ENCODE results near the gene NDUFA9. TPM values are rescaled to one million over a fixed set of nuclear protein-coding genes. Genes with fewer than 3 reads are reported as not detected.

NDUFA9 gene
- total RNA-seq, 2 experiments from 2014 or later, result 77.2 to 79.2 TPM

DNA sequence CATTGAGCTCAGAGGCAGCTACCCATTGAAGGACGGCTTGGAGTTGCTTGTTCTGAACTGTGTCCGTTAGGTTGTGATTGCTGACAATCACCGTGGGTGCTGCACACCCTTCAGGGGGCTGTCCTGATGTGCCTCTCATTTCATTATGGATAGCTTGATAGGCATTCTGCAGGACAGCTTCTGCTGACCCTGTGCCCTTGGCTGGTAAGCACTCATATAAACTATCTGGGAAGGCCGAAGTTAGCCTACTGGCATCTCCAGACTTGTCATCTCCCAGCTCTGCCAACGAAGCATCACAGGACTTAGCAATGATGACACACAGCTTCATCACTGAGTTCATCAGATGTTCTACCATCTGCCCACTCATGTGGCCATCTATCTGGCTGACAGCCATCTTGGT is 22.4 kb upstream of the NDUFA9 start:
- no peaks in the 10 kb centered on the region for H3K36me3 ChIP-seq (ENCODE audit: insufficient read depth, low read length)
- ChIA-PET POLR2A (interaction anchor here (1.4 kb wide), 1 partner anchor 19 kb away, joined by 3 read pairs; no protein-coding TSS in a partner anchor), CTCF (no interaction called here)
- H3K4me3 ChIP-seq (ENCODE audit: low read length), result no peak overlapping the region
- Mint-ChIP-seq H3K4me1 (ENCODE audit: low read depth) (no peaks in the 10 kb centered on the region), H3K27me3 (peaks cover 21% of the 10 kb centered on the region), H3K9me3 (no peaks in the 10 kb centered on the region), H3K4me3 (no peak overlapping the region), H3K36me3 (ENCODE audit: low read depth) (no peaks in the 10 kb centered on the region), H3K27ac (no peak overlapping the region)
- no peak overlapping the region for H3K27ac ChIP-seq (ENCODE audit: low read depth in 1 of 2, low read length in 2 of 2)
- H3K9me3 ChIP-seq (ENCODE audit: control insufficient read depth in 1 of 2, insufficient read depth in 1 of 2, low read length in 2 of 2), result no peaks in the 10 kb centered on the region
- H3K4me1 ChIP-seq (ENCODE audit: insufficient read depth, low read length), result no peaks in the 10 kb centered on the region
- intact Hi-C loops (cut with DNase I, micrococcal nuclease), result no loop called here
- ATAC-seq (ENCODE audit: poor library complexity) (no peak), DNase-seq (no peak)
- TF ChIP-seq, protein P1, sequence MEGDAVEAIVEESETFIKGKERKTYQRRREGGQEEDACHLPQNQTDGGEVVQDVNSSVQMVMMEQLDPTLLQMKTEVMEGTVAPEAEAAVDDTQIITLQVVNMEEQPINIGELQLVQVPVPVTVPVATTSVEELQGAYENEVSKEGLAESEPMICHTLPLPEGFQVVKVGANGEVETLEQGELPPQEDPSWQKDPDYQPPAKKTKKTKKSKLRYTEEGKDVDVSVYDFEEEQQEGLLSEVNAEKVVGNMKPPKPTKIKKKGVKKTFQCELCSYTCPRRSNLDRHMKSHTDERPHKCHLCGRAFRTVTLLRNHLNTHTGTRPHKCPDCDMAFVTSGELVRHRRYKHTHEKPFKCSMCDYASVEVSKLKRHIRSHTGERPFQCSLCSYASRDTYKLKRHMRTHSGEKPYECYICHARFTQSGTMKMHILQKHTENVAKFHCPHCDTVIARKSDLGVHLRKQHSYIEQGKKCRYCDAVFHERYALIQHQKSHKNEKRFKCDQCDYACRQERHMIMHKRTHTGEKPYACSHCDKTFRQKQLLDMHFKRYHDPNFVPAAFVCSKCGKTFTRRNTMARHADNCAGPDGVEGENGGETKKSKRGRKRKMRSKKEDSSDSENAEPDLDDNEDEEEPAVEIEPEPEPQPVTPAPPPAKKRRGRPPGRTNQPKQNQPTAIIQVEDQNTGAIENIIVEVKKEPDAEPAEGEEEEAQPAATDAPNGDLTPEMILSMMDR (IDR thresholded peaks at IDR 0.05), result no peak
- no peaks in the 10 kb centered on the region for H3K27me3 ChIP-seq (ENCODE audit: control insufficient read depth in 1 of 2, insufficient read depth in 2 of 2, low read length in 2 of 2)

DNA sequence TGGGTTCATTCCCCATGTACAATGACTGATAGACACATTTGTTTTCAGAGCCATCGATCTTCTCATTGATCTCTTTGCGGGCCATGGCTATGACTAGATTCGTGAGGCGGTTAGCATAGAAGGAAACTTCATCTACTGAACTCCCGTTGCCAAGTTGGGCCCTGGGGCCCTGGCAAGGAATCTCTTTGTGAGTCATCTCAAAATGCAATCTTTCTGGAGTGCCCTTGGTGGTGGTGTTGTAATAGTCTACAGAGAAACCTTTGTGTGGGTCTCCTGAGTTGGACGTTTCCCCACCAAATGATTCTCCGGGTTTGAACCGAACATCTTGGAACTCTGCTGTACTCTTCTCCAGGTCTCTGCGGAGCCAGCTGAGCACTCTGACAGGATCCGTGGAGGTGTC is 20.5 kb upstream of the NDUFA9 start:
- DNase-seq (no peak), ATAC-seq (ENCODE audit: poor library complexity) (no peak)
- TF ChIP-seq, protein P1 (IDR thresholded peaks at IDR 0.05), result no peak
- no peaks in the 10 kb centered on the region for H3K4me1 ChIP-seq (ENCODE audit: insufficient read depth, low read length)
- Mint-ChIP-seq H3K9me3 (no peaks in the 10 kb centered on the region), H3K4me3 (no peak overlapping the region), H3K36me3 (ENCODE audit: low read depth) (no peaks in the 10 kb centered on the region), H3K27me3 (peaks cover 21% of the 10 kb centered on the region), H3K4me1 (ENCODE audit: low read depth) (no peaks in the 10 kb centered on the region), H3K27ac (no peak overlapping the region)
- no peaks in the 10 kb centered on the region for H3K27me3 ChIP-seq (ENCODE audit: control insufficient read depth in 1 of 2, insufficient read depth in 2 of 2, low read length in 2 of 2)
- no peaks in the 10 kb centered on the region for H3K9me3 ChIP-seq (ENCODE audit: control insufficient read depth in 1 of 2, insufficient read depth in 1 of 2, low read length in 2 of 2)
- H3K36me3 ChIP-seq (ENCODE audit: insufficient read depth, low read length), result no peaks in the 10 kb centered on the region
- H3K27ac ChIP-seq (ENCODE audit: low read depth in 1 of 2, low read length in 2 of 2), result no peak overlapping the region
- intact Hi-C loops (cut with DNase I, micrococcal nuclease), result no loop called here
- ChIA-PET POLR2A (no interaction called here), CTCF (interaction anchor here (0.9 kb wide), 1 partner anchor 11 kb away, joined by 3 read pairs; no protein-coding TSS in a partner anchor)
- H3K4me3 ChIP-seq (ENCODE audit: low read length), result no peak overlapping the region

DNA sequence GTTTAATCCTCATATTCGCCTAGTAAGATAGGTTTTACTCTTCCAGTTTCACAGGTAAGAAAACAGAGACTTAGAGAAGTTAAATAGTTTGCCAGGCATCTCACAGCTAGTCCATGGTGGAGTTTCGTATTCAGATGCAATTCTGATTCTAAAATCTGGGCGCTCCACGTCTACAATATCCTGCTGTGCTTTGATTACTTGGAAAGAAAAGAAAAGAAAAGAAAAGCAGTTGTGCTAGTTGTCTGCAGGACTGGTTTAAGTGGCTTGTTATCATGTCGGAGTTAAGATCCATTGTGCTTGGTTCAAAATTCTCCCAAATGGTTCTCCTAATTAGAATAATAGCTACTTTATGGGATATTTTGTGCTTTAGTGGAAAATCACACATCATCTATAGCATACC is 18.7 kb upstream of the NDUFA9 start:
- Histone ChIP-seq H3K4me1 (ENCODE audit: insufficient read depth, low read length) (no peaks in the 10 kb centered on the region), H3K36me3 (ENCODE audit: insufficient read depth, low read length) (no peaks in the 10 kb centered on the region), H3K27ac (ENCODE audit: low read depth in 1 of 2, low read length in 2 of 2) (no peak overlapping the region), H3K27me3 (ENCODE audit: control insufficient read depth in 1 of 2, insufficient read depth in 2 of 2, low read length in 2 of 2) (no peaks in the 10 kb centered on the region), H3K4me3 (ENCODE audit: low read length) (no peak overlapping the region), H3K9me3 (ENCODE audit: control insufficient read depth in 1 of 2, insufficient read depth in 1 of 2, low read length in 2 of 2) (no peaks in the 10 kb centered on the region)
- Mint-ChIP-seq H3K9me3 (no peaks in the 10 kb centered on the region), H3K4me1 (ENCODE audit: low read depth) (no peaks in the 10 kb centered on the region), H3K4me3 (no peak overlapping the region), H3K27me3 (peaks cover 21% of the 10 kb centered on the region), H3K27ac (no peak overlapping the region), H3K36me3 (ENCODE audit: low read depth) (no peaks in the 10 kb centered on the region)
- intact Hi-C loops (cut with DNase I, micrococcal nuclease), result no loop called here
- TF ChIP-seq, protein P1 (IDR thresholded peaks at IDR 0.05), result no peak
- CTCF ChIA-PET, result interaction anchor here (0.9 kb wide), 1 partner anchor 28 kb away, joined by 3 read pairs; no protein-coding TSS in a partner anchor
- no peak for DNase-seq
- POLR2A ChIA-PET, result no interaction called here
- no peak for ATAC-seq (ENCODE audit: poor library complexity)

Data from CD4-positive, alpha-beta T cell (primary cell).